Measurements from ENCODE around the gene FRMD4A. TPM values are rescaled to one million over a fixed set of nuclear protein-coding genes. Genes with fewer than 3 reads are reported as not detected.
A peak's percentile ranks its signal among the peaks of the same experiment; 100 is the strongest.

FRMD4A gene
- total RNA-seq, 2 experiments from 2014 or later = 3.1 to 3.7 TPM

GRCh38 chr10:13871776-13872175 is 458.9 kb downstream of the FRMD4A start:
- no peaks in the 10 kb centered on the region for H3K9me3 ChIP-seq (ENCODE audit: control insufficient read depth in 1 of 2, insufficient read depth in 1 of 2, low read length in 2 of 2)
- H3K36me3 ChIP-seq (ENCODE audit: insufficient read depth, low read length) = no peaks in the 10 kb centered on the region
- ChIA-PET CTCF (no interaction called here), POLR2A (interaction anchor here (1.2 kb wide), 1 partner anchor 22 kb away, joined by 4 read pairs; no protein-coding TSS in a partner anchor)
- no peaks in the 10 kb centered on the region for H3K9me3 Mint-ChIP-seq
- DNase-seq = no peak
- no peaks in the 10 kb centered on the region for H3K36me3 Mint-ChIP-seq (ENCODE audit: low read depth)
- intact Hi-C loops (cut with DNase I, micrococcal nuclease) = no loop called here
- H3K27me3 Mint-ChIP-seq = no peaks in the 10 kb centered on the region
- H3K4me3 Mint-ChIP-seq = no peak overlapping the region
- H3K4me1 ChIP-seq (ENCODE audit: insufficient read depth, low read length) = no peaks in the 10 kb centered on the region
- no peak overlapping the region for H3K27ac Mint-ChIP-seq
- no peak for ATAC-seq (ENCODE audit: poor library complexity)
- H3K27me3 ChIP-seq (ENCODE audit: control insufficient read depth in 1 of 2, insufficient read depth in 2 of 2, low read length in 2 of 2) = no peaks in the 10 kb centered on the region
- H3K27ac ChIP-seq (ENCODE audit: low read depth in 1 of 2, low read length in 2 of 2) = no peak overlapping the region
- no peak for TF ChIP-seq CTCF (IDR thresholded peaks at IDR 0.05)
- peaks cover 34% of the 10 kb centered on the region for H3K4me1 Mint-ChIP-seq (ENCODE audit: low read depth)
- no peak overlapping the region for H3K4me3 ChIP-seq (ENCODE audit: low read length)

GRCh38 chr10:13871011-13871410 is 459.7 kb downstream of the FRMD4A start:
- H3K27me3 ChIP-seq (ENCODE audit: control insufficient read depth in 1 of 2, insufficient read depth in 2 of 2, low read length in 2 of 2) = no peaks in the 10 kb centered on the region
- Mint-ChIP-seq H3K9me3 (no peaks in the 10 kb centered on the region), H3K27me3 (no peaks in the 10 kb centered on the region), H3K27ac (no peak overlapping the region), H3K4me3 (no peak overlapping the region), H3K36me3 (ENCODE audit: low read depth) (no peaks in the 10 kb centered on the region), H3K4me1 (ENCODE audit: low read depth) (peaks cover 34% of the 10 kb centered on the region)
- DNase-seq = no peak
- ATAC-seq (ENCODE audit: poor library complexity) = no peak
- H3K4me3 ChIP-seq (ENCODE audit: low read length) = no peak overlapping the region
- ChIA-PET CTCF (no interaction called here), POLR2A (no interaction called here)
- H3K27ac ChIP-seq (ENCODE audit: low read depth in 1 of 2, low read length in 2 of 2) = no peak overlapping the region
- intact Hi-C loops (cut with DNase I, micrococcal nuclease) = no loop called here
- H3K9me3 ChIP-seq (ENCODE audit: control insufficient read depth in 1 of 2, insufficient read depth in 1 of 2, low read length in 2 of 2) = no peaks in the 10 kb centered on the region
- H3K36me3 ChIP-seq (ENCODE audit: insufficient read depth, low read length) = no peaks in the 10 kb centered on the region
- no peaks in the 10 kb centered on the region for H3K4me1 ChIP-seq (ENCODE audit: insufficient read depth, low read length)
- no peak for TF ChIP-seq CTCF (IDR thresholded peaks at IDR 0.05)

- Histone ChIP-seq H3K9me3 (ENCODE audit: control insufficient read depth in 1 of 2, insufficient read depth in 1 of 2, low read length in 2 of 2) (no peaks in the 10 kb centered on the region), H3K4me3 (ENCODE audit: low read length) (no peak overlapping the region), H3K36me3 (ENCODE audit: insufficient read depth, low read length) (no peaks in the 10 kb centered on the region), H3K4me1 (ENCODE audit: insufficient read depth, low read length) (no peaks in the 10 kb centered on the region), H3K27ac (ENCODE audit: low read depth in 1 of 2, low read length in 2 of 2) (no peak overlapping the region), H3K27me3 (ENCODE audit: control insufficient read depth in 1 of 2, insufficient read depth in 2 of 2, low read length in 2 of 2) (no peaks in the 10 kb centered on the region)
- ChIA-PET CTCF (no interaction called here), POLR2A (interaction anchor here (1.0 kb wide), 1 partner anchor 80 kb away, joined by 4 read pairs; no protein-coding TSS in a partner anchor)
- H3K4me1 Mint-ChIP-seq (ENCODE audit: low read depth) = peaks cover 28% of the 10 kb centered on the region
- no peak overlapping the region for H3K27ac Mint-ChIP-seq
- intact Hi-C loops (cut with DNase I, micrococcal nuclease) = no loop called here
- ATAC-seq (ENCODE audit: poor library complexity) (no peak), DNase-seq (peak in 1 of 14 experiments; percentile 10)
- no peaks in the 10 kb centered on the region for H3K9me3 Mint-ChIP-seq
- TF ChIP-seq CTCF (IDR thresholded peaks at IDR 0.05) = no peak
- no peak overlapping the region for H3K4me3 Mint-ChIP-seq
- H3K27me3 Mint-ChIP-seq = no peaks in the 10 kb centered on the region
- H3K36me3 Mint-ChIP-seq (ENCODE audit: low read depth) = no peaks in the 10 kb centered on the region
Observed at GRCh38 chr10:13869295-13869664, 461.4 kb downstream of the FRMD4A start.
